NOMO-1 treated with dmso at 0.1 percent for 144 hours (cell line): ENCODE measurements around the gene ICAM3.

Experiments
- DNase-seq: peaks from one replicate; lab custom pipeline; 2025; ENCODE audit not compliant: unreplicated experiment; lab: John Stamatoyannopoulos, UW

ICAM3 gene

GRCh38 chr19:10292789-10293636 lies 46.4 kb downstream of the ICAM3 start:
- no peak for DNase-seq

GRCh38 chr19:10292206-10292788 lies 47.1 kb downstream of the ICAM3 start:
- DNase-seq = no peak

GRCh38 chr19:10291554-10292205 lies 47.7 kb downstream of the ICAM3 start:
- DNase-seq = no peak

GRCh38 chr19:10290876-10291553 lies 48.4 kb downstream of the ICAM3 start:
- no peak for DNase-seq

GRCh38 chr19:10290357-10290875 lies 49.0 kb downstream of the ICAM3 start:
- no peak for DNase-seq

GRCh38 chr19:10289836-10290356 lies 49.5 kb downstream of the ICAM3 start, which contains the start of gene ICAM5:
Gene ICAM5, plus strand, starts transcription at chr19:10289952. Its CDS starts 92 bp downstream, at chr19:10290044.
- DNase-seq = no peak

GRCh38 chr19:10289167-10289835 lies 50.1 kb downstream of the ICAM3 start:
- peak; percentile 25 for DNase-seq

- no peak for DNase-seq
Measured at GRCh38 chr19:10288662-10289166, 50.7 kb downstream of the ICAM3 start.

- DNase-seq = peak; percentile 68
Measured at GRCh38 chr19:10286803-10287737, 52.4 kb downstream of the ICAM3 start, which contains the start of gene ICAM4. Gene ICAM4, plus strand, starts transcription at chr19:10286955. Its CDS starts 58 bp downstream, at chr19:10287013.

- no peak for DNase-seq
Measured at GRCh38 chr19:10285393-10285792, 54.0 kb downstream of the ICAM3 start.

- no peak for DNase-seq
Measured at GRCh38 chr19:10284960-10285278, 54.5 kb downstream of the ICAM3 start.

GRCh38 chr19:10284065-10284959 lies 55.1 kb downstream of the ICAM3 start:
- DNase-seq = no peak
